T-helper 1 cell treated with Interleukin-12 subunit alpha and Interleukin-12 subunit beta and Interleukin-4 antibody, amounts not matched to agents 30 μg/mL and 1 μg/mL, for 36 hours (primary cell): ENCODE results near the gene USP1.
A peak's percentile ranks its signal among the peaks of the same experiment; 100 is the strongest.

Source experiments
- H3K27ac Mint-ChIP-seq: one replicate; pipeline ENCODE4 v1.8.0; 2021; ENCODE audit warnings: mild to moderate bottlenecking, mixed read lengths
- H3K27me3 Mint-ChIP-seq: one replicate; pipeline ENCODE4 v1.8.0; 2021; ENCODE audit warnings: low read depth, mixed read lengths
- H3K36me3 Mint-ChIP-seq: one replicate; pipeline ENCODE4 v1.8.0; 2021; ENCODE audit warnings: low read depth, mixed read lengths
- H3K4me1 Mint-ChIP-seq: one replicate; pipeline ENCODE4 v1.8.0; 2021; ENCODE audit warnings: low read depth, mixed read lengths
- H3K4me3 Mint-ChIP-seq: one replicate; pipeline ENCODE4 v1.8.0; 2021; ENCODE audit warnings: mild to moderate bottlenecking, moderate library complexity, mixed read lengths
- H3K9me3 Mint-ChIP-seq: one replicate; pipeline ENCODE4 v1.8.0; 2021; ENCODE audit warnings: mixed read lengths

The USP1 gene

DNA sequence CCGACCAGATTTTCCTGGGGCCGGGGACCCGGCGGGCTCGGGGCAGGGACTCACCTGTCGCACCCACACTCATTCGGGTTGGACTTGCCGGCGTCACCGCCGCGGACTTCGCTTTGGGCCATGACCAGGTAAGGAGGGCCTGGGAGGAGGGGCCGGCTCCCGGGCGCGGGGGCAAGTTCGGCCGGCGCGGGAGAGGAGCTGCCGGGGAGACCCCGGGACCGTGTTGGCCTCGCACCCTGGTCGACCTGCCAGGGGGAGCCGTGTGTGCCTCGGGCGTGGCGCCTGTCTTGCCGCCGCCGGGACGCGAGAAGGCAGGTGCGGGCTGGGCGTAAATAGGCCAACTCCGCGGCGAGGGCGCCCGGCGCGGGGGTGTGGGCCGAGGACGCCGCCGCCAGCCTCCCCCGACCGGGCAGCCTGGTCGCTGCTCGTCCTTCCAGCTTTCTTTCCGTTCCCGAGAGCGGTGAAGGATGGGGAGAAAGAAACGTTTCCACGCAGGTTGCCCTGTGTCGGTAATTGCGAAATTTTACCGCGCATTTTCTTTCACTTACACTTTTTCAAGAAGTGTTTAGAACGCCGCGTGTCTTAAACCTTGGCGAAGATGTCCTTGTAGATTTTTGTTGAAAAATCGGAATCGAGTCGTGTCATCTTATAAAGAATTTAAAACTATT is 558 bp downstream of the USP1 start:
- H3K27ac Mint-ChIP-seq: peak overlapping the region; percentile 98
- peaks cover 16% of the 10 kb centered on the region for H3K36me3 Mint-ChIP-seq
- no peaks in the 10 kb centered on the region for H3K27me3 Mint-ChIP-seq
- H3K4me1 Mint-ChIP-seq: peaks cover 40% of the 10 kb centered on the region
- no peaks in the 10 kb centered on the region for H3K9me3 Mint-ChIP-seq
- peak overlapping the region; percentile 87 for H3K4me3 Mint-ChIP-seq

DNA sequence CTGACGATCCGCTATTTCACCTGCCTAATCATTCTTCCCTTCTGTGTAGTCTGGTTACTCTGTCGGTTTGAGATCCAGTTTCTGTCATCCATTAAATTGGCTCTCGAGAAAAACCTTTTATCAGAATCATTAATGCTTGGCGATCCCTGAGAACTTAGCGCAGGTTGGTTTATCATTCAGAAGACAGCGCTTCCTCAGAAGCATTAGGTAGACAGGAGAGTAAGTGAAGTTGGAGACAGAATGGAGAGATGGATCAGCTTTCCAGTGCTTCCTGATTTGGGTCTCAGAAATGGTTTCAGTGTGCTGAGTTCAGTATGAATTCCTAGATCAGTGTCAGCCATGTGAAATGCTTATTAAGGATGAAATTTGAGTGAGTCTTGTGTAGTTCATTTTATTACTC is 1.3 kb downstream of the USP1 start:
- H3K4me1 Mint-ChIP-seq: peaks cover 40% of the 10 kb centered on the region
- peaks cover 17% of the 10 kb centered on the region for H3K36me3 Mint-ChIP-seq
- H3K4me3 Mint-ChIP-seq: peak overlapping the region; percentile 87
- no peaks in the 10 kb centered on the region for H3K9me3 Mint-ChIP-seq
- peak overlapping the region; percentile 74 for H3K27ac Mint-ChIP-seq
- H3K27me3 Mint-ChIP-seq: no peaks in the 10 kb centered on the region

DNA sequence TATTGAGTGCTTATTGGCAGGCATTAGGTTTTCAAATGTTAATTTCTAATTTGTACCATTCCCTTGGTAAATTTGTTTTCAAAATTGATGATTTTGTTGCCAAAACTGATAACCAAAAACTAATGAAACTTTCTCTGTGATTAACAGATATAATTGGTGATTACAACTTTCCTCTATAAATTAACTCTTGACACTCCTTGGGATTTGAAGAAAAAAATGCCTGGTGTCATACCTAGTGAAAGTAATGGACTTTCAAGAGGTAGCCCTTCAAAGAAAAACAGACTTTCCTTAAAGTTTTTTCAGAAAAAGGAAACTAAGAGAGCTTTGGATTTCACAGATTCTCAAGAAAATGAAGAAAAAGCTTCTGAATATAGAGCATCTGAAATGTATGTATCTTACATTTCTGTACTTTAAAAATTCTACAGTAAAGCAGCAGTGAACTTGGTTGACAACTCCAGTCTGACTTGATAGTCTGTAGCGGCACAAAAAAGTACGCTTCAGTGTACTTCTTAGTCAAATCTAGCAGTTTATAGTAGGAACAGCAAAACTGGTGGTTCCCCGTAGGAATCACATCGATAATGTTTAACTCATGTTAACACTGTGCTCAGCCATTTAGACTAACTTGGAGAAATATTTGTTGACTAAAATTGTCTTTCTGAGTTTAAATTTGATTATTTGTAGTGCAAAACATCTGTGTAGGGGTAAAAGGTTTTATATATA is 3.0 kb downstream of the USP1 start:
- peak overlapping the region; percentile 54 for H3K4me3 Mint-ChIP-seq
- H3K27ac Mint-ChIP-seq: no peak overlapping the region
- H3K9me3 Mint-ChIP-seq: no peaks in the 10 kb centered on the region
- peaks cover 24% of the 10 kb centered on the region for H3K36me3 Mint-ChIP-seq
- no peaks in the 10 kb centered on the region for H3K27me3 Mint-ChIP-seq
- peaks cover 43% of the 10 kb centered on the region for H3K4me1 Mint-ChIP-seq

DNA sequence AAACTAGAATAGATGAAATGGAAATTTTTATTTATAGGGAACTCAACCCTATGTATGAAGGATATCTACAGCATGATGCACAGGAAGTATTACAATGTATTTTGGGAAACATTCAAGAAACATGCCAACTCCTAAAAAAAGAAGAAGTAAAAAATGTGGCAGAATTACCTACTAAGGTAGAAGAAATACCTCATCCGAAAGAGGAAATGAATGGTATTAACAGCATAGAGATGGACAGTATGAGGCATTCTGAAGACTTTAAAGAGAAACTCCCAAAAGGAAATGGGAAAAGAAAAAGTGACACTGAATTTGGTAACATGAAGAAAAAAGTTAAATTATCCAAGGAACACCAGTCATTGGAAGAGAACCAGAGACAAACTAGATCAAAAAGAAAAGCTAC is 7.9 kb downstream of the USP1 start:
- Mint-ChIP-seq H3K27ac (no peak overlapping the region), H3K4me1 (peaks cover 32% of the 10 kb centered on the region), H3K4me3 (no peak overlapping the region), H3K27me3 (no peaks in the 10 kb centered on the region), H3K36me3 (peaks cover 39% of the 10 kb centered on the region), H3K9me3 (no peaks in the 10 kb centered on the region)

DNA sequence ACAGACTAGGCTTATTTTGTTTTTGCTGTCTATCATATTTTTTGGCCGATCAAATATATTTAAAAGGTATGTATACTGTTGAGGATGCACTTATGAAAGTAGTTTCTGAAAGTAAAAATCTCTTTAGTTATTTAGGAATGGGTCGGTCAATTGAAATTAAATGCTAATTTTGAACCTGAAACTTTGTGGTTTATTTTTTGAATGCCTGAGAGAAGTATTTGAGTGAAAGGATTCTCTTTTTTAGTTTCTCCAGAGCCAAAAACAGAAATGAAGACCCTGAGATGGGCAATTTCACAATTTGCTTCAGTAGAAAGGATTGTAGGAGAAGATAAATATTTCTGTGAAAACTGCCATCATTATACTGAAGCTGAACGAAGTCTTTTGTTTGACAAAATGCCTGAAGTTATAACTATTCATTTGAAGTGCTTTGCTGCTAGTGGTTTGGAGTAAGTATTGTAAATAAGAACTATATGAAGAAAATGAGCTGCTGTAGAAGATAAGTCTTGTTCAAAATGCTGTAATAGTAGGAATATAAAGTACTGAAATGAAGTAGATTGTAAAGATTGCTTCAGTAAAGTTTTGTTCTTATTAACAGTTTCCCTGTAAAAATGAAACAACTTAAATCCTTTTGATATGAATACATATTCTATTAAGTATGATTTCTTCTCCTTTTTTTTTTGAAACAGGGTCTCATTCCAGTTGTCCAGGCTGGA is 11.5 kb downstream of the USP1 start:
- no peaks in the 10 kb centered on the region for H3K9me3 Mint-ChIP-seq
- H3K4me1 Mint-ChIP-seq: peaks cover 18% of the 10 kb centered on the region
- H3K4me3 Mint-ChIP-seq: no peak overlapping the region
- no peaks in the 10 kb centered on the region for H3K27me3 Mint-ChIP-seq
- peaks cover 39% of the 10 kb centered on the region for H3K36me3 Mint-ChIP-seq
- H3K27ac Mint-ChIP-seq: no peak overlapping the region

DNA sequence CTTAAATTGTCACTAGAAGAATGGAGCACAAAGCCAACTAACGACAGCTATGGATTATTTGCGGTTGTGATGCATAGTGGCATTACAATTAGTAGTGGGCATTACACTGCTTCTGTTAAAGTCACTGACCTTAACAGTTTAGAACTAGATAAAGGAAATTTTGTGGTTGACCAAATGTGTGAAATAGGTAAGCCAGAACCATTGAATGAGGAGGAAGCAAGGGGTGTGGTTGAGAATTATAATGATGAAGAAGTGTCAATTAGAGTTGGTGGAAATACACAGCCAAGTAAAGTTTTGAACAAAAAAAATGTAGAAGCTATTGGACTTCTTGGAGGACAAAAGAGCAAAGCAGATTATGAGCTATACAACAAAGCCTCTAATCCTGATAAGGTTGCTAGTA is 13.5 kb downstream of the USP1 start:
- H3K27ac Mint-ChIP-seq: no peak overlapping the region
- H3K27me3 Mint-ChIP-seq: no peaks in the 10 kb centered on the region
- H3K36me3 Mint-ChIP-seq: peaks cover 32% of the 10 kb centered on the region
- no peak overlapping the region for H3K4me3 Mint-ChIP-seq
- H3K9me3 Mint-ChIP-seq: no peaks in the 10 kb centered on the region
- peaks cover 14% of the 10 kb centered on the region for H3K4me1 Mint-ChIP-seq

DNA sequence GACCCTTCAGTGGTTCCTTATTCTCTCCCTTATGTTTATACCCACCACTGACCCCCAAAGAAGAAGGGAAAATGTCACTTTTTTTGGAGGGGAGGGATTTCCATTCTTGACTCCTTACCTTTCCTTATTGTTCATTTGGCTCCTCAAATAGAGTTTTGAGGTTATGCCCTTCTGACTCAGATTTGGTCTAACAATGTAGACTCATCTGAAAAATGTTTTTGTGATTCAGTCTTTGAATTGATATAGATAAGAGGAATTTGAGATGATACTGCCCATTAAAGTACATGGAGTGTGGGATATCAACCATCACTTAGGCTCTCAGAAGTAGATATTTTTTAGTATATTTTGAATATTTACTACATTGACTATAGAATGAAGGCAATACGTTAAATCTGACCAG is 16.1 kb downstream of the USP1 start:
- Mint-ChIP-seq H3K4me1 (peaks cover 15% of the 10 kb centered on the region), H3K36me3 (peaks cover 25% of the 10 kb centered on the region), H3K9me3 (no peaks in the 10 kb centered on the region), H3K27ac (no peak overlapping the region), H3K4me3 (no peak overlapping the region), H3K27me3 (no peaks in the 10 kb centered on the region)

DNA sequence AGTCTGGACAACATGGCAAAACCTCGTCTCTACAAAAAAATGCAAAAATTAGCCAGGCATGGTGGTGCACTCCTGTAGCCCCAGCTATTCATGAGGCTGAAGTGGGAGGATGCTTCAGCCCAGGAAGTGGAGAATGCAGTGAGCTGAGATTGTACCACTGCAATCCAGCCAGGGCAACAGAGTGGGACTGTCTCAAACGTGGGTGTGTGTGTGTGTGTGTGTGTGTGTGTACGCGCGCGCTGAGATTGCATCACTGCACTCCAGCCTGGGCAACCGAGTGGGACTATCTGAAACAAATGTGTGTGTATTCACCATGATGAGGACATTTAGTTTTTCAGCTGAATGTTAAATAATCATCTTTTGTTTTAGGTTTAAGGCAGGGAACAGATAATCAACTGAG is 21.1 kb downstream of the USP1 start:
- H3K27ac Mint-ChIP-seq: no peak overlapping the region
- H3K4me3 Mint-ChIP-seq: no peak overlapping the region
- no peaks in the 10 kb centered on the region for H3K9me3 Mint-ChIP-seq
- peaks cover 7% of the 10 kb centered on the region for H3K36me3 Mint-ChIP-seq
- no peaks in the 10 kb centered on the region for H3K27me3 Mint-ChIP-seq
- H3K4me1 Mint-ChIP-seq: peaks cover 3% of the 10 kb centered on the region

DNA sequence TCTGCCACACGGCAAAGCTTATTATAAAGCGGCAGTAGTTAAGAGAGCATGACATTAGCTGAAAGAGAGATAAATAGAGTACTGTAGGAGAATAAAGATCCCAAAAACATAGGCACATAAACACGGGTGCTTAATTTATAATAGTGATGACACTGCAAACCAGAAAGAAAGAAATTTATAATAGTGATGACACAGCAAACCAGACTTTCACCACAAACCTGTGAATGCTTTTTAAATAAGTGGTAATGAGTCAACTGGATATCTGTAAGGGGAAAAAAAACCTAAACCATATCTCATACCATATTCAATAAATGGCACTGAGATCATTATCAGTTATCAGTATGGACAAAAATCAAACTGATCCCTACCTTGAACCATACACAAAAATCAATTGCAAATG is 25.5 kb downstream of the USP1 start:
- Mint-ChIP-seq H3K27me3 (no peaks in the 10 kb centered on the region), H3K27ac (no peak overlapping the region), H3K4me1 (no peaks in the 10 kb centered on the region), H3K9me3 (no peaks in the 10 kb centered on the region), H3K36me3 (no peaks in the 10 kb centered on the region), H3K4me3 (no peak overlapping the region)

DNA sequence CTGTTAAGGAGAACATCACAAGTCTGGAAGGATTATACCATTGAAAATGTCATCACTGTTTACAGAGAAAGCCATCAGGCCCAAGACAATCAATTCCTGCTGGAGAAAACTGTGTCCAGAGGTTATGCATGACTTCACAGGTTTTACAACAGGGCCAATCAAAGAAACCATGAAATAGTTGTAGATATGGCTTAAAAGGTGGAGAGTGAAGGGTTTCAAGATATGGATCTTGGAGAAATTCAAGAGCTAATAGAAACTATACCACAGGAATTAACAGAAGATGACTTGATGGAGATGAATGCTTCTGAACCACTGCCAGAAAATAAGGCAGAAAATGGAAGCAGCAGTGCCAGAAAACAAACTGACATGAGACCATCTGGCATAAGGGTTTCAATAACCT is 30.2 kb downstream of the USP1 start:
- Mint-ChIP-seq H3K36me3 (no peaks in the 10 kb centered on the region), H3K27ac (no peak overlapping the region), H3K27me3 (no peaks in the 10 kb centered on the region), H3K4me1 (no peaks in the 10 kb centered on the region), H3K9me3 (no peaks in the 10 kb centered on the region), H3K4me3 (no peak overlapping the region)

DNA sequence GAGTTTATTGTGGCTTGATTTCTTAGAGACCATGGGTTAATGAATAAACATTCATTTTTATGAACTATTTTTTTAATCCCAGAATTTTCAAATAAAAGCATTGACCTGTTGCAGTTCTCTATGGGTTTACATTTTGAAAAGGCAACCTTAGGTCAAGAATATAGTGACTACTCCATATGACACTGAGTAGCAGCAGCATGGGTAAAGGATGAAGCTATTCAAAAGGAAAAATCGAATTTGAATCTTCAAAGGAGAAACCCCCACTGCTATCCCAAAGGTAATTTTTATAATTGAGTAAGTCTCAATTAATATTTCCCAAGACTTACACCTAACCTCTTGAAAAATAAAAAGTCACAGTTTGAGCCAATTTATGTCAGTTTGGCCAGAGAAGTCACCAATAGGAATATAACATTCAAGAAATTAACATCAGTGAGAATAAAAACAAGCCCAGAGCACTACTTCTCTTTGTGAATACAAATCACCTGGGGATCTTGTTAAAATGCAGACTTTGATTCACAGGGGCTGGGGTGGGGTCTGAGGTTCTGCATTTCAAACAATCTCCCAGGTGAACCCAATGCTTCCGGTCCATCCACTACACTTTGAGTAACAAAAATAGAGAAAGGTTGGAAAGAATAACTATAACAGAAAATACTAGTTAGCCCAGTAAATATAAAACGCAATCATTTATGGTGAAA is 39.8 kb downstream of the USP1 start:
- no peak overlapping the region for H3K27ac Mint-ChIP-seq
- H3K36me3 Mint-ChIP-seq: no peaks in the 10 kb centered on the region
- H3K4me1 Mint-ChIP-seq: no peaks in the 10 kb centered on the region
- H3K4me3 Mint-ChIP-seq: no peak overlapping the region
- no peaks in the 10 kb centered on the region for H3K27me3 Mint-ChIP-seq
- no peaks in the 10 kb centered on the region for H3K9me3 Mint-ChIP-seq

DNA sequence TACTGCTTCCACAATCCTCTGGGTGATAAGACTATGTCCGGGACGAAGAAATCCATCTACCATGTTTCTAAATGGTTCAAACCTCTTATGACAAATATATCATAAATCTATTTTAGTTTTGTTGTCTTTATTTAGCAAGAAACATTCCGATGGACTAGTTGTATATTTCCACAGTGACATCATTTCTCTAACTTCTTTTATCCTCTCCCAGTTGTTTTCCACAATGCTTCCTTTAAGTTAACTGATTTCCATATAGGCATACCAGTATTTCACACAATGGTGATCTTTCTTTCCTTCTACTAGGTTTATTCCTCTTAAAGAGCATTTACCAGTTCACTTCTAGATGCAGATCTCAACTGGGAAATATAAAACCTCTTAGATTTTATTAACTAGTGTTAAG is 44.8 kb downstream of the USP1 start:
- H3K27me3 Mint-ChIP-seq: no peaks in the 10 kb centered on the region
- peaks cover 2% of the 10 kb centered on the region for H3K4me1 Mint-ChIP-seq
- H3K36me3 Mint-ChIP-seq: no peaks in the 10 kb centered on the region
- no peak overlapping the region for H3K27ac Mint-ChIP-seq
- no peak overlapping the region for H3K4me3 Mint-ChIP-seq
- no peaks in the 10 kb centered on the region for H3K9me3 Mint-ChIP-seq

DNA sequence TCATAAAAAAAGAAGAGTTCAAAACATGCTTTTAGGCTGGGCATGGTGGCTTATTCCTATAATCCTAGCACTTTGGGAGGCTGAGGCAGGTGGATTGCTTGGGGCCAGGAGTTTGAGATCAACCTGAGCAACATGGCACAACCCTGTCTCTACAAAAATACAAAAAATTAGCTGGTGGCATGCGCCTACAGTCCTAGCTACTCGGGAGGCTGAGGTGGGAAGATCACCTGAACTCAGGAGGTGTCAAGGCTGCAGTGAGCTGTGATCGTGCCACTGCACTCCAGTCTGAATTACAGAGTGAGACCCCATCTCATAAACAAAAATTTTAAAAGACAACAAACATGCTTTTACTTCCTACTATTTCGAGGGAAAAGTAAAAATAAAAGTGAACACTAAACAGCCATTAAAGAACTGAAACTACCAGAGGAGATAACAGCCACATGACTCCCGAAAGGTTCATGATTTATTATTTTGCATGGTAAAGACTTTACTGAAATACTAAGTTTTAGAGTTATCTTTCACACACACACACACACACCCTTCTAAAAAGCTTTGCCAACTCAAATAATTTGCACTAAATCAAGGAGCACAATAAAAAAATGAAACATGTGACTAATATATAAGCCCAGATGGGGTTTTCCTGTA is 48.1 kb downstream of the USP1 start:
- Mint-ChIP-seq H3K36me3 (no peaks in the 10 kb centered on the region), H3K27me3 (no peaks in the 10 kb centered on the region), H3K4me3 (no peak overlapping the region), H3K4me1 (peaks cover 2% of the 10 kb centered on the region), H3K9me3 (no peaks in the 10 kb centered on the region), H3K27ac (no peak overlapping the region)

DNA sequence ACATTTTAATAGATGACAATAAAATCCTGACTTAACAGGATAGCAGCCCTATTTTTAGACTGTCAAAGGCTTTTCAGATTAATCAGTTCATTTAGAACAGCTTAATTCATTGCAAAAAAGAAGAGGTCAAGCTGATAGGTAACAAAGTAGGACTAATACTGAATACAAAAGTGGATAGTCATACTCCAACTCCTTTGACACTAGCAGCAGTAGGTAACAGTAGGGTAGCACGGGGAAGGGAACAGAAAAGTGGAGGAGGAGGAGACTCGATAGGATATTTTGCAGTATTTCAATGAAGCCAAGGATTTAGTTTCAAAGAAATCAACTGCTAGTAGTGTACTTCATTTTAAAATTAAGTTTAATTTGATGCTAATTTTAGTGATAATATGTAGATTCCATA is 51.1 kb downstream of the USP1 start:
- Mint-ChIP-seq H3K9me3 (no peaks in the 10 kb centered on the region), H3K27me3 (no peaks in the 10 kb centered on the region), H3K4me1 (peaks cover 2% of the 10 kb centered on the region), H3K4me3 (no peak overlapping the region), H3K27ac (no peak overlapping the region), H3K36me3 (no peaks in the 10 kb centered on the region)
